HCT116 (cell line): ENCODE measurements around the gene ASXL2. TPM values are rescaled to one million over a fixed set of nuclear protein-coding genes. Genes with fewer than 3 reads are reported as not detected.

ENCODE experiments used
- ATAC-seq: fragments of 200-7000 bp; cut with Tn5 transposase; 2 replicates; pipeline ENCODE4 v1.9.1; 2020; ENCODE audit warnings: mild to moderate bottlenecking, moderate library complexity
- BruUV-seq: library from RNA; stranded (reverse); fragments of 400-500 nt; replicated peaks from 2 replicates; lab custom pipeline; 2021; lab: Mats Ljungman, UMichigan
- CTCF ChIA-PET: fragments of 300-600 bp; sonication (Branson Sonifier 250); formaldehyde crosslinking; loops from one replicate; lab custom pipeline; 2021; ENCODE audit warnings: antibody characterized with exemption; lab: Charles Lee
- POLR2A ChIA-PET: fragments of 300-600, 350-600 bp; sonication (Branson Sonifier 250); formaldehyde crosslinking; loops from one replicate; lab custom pipeline; 2021; ENCODE audit warnings: antibody characterized with exemption; lab: Charles Lee
- RAD21 ChIA-PET, 2 experiments: fragments of 300-600 bp; sonication (Branson Sonifier 250); formaldehyde crosslinking; loops; one replicate each; lab custom pipeline; 2023; ENCODE audit warnings: low total read pairs in 2 of 2; ENCODE audit not compliant: uncharacterized antibody in 2 of 2, unreplicated experiment in 2 of 2, low non-redundant PET in 1 of 2; lab: Charles Lee
- DNase-seq: peaks from one replicate; pipeline ENCODE4 v3.0.0-alpha.2; 2010; ENCODE audit warnings: low read depth, low spot score
- H2AFZ ChIP-seq: fragments of 200-600 bp; shearing (Covaris generic), sonication (generic); 2 replicates; pipeline ENCODE4 v1.6.1; 2017; ENCODE audit warnings: low read depth, mixed run types, mixed read lengths, antibody characterized with exemption, low read length; ENCODE audit not compliant: poor library complexity, severe bottlenecking
- H3K27ac ChIP-seq: 2 replicates; pipeline ENCODE4 v1.5.1; 2012; ENCODE audit warnings: low read depth, low read length
- H3K27me3 ChIP-seq: fragments of 200-600 bp; sonication (generic); 2 replicates; pipeline ENCODE4 v1.6.1; 2016; ENCODE audit warnings: mixed run types, low read length, mixed read lengths; ENCODE audit not compliant: insufficient read depth
- H3K36me3 ChIP-seq, 2 experiments: fragments of 200-500 bp in 1 of 2; fragments of 200-600 bp in 1 of 2; sonication (Bioruptor generic) in 1 of 2; sonication (generic) in 1 of 2; 2 replicates each; pipeline versions ENCODE4 v1.5.1 to v1.6.1; 2014 to 2016; ENCODE audit warnings: low read length in 2 of 2, inconsistent platforms in 1 of 2, mixed read lengths in 1 of 2, mixed run types in 1 of 2; ENCODE audit not compliant: insufficient read depth in 2 of 2, control insufficient read depth in 1 of 2
- H3K4me1 ChIP-seq, 2 experiments: fragments of 200-600 bp in 1 of 2; sonication (generic) in 1 of 2; 2 replicates each; pipeline versions ENCODE4 v1.5.1 to v1.6.1; 2012 to 2017; ENCODE audit warnings: low read length in 2 of 2, inconsistent platforms in 1 of 2, mild to moderate bottlenecking in 1 of 2, mixed read lengths in 1 of 2, mixed run types in 1 of 2, moderate library complexity in 1 of 2; ENCODE audit not compliant: insufficient read depth in 2 of 2, control insufficient read depth in 1 of 2
- H3K4me2 ChIP-seq: fragments of 200-600 bp; sonication (generic); 2 replicates; pipeline ENCODE4 v1.6.1; 2017; ENCODE audit warnings: mixed run types, low read length, mixed read lengths
- H3K4me3 ChIP-seq, 2 experiments: fragments of 200-600 bp in 1 of 2; sonication (generic) in 1 of 2; replicated peaks in 1 of 2; 2 replicates each; pipeline ENCODE4 v1.5.1; 2011 to 2016; ENCODE audit warnings: low read length in 2 of 2, control low read depth in 1 of 2, low read depth in 1 of 2, mild to moderate bottlenecking in 1 of 2, mixed read lengths in 1 of 2, mixed run types in 1 of 2
- H3K79me2 ChIP-seq: fragments of 200-600 bp; sonication (generic); 2 replicates; pipeline ENCODE4 v1.6.1; 2017; ENCODE audit warnings: mild to moderate bottlenecking, mixed run types, low read length, moderate library complexity, mixed read lengths; ENCODE audit not compliant: insufficient read depth
- H3K9ac ChIP-seq: fragments of 200-600 bp; sonication (generic); 2 replicates; pipeline ENCODE4 v1.6.1; 2016; ENCODE audit warnings: low read length, mixed read lengths
- H3K9me2 ChIP-seq: fragments of 200-600 bp; sonication (generic), shearing (Covaris generic); 2 replicates; pipeline ENCODE4 v1.6.1; 2017; ENCODE audit warnings: mixed run types, mild to moderate bottlenecking, moderate library complexity; ENCODE audit not compliant: insufficient read depth
- H3K9me3 ChIP-seq, 2 experiments: fragments of 200-500 bp in 1 of 2; fragments of 200-600 bp in 1 of 2; sonication (Bioruptor generic) in 1 of 2; sonication (generic) in 1 of 2; 2 replicates each; pipeline ENCODE4 v1.6.1; 2014 to 2017; ENCODE audit warnings: low read length in 2 of 2, mixed read lengths in 2 of 2, inconsistent platforms in 1 of 2, low read depth in 1 of 2, mild to moderate bottlenecking in 1 of 2, mixed run types in 1 of 2, moderate library complexity in 1 of 2; ENCODE audit not compliant: control insufficient read depth in 1 of 2, insufficient read depth in 1 of 2
- H4K20me1 ChIP-seq: fragments of 200-600 bp; sonication (generic), shearing (Covaris generic); 2 replicates; pipeline ENCODE4 v1.6.1; 2017; ENCODE audit warnings: mixed run types, mild to moderate bottlenecking, moderate library complexity; ENCODE audit not compliant: insufficient read depth
- CEBPB ChIP-seq: IDR thresholded peaks from 2 replicates; pipeline ENCODE4 v1.6.1; 2012; ENCODE audit warnings: low read depth
- CTCF ChIP-seq, 3 experiments: fragments of 200-600 bp in 1 of 3; sonication (generic) in 1 of 3; IDR thresholded peaks in 2 of 3; conservative IDR thresholded peaks in 1 of 3; 2 replicates each; pipeline ENCODE4 v1.5.1; 2012 to 2017; ENCODE audit warnings: low read depth in 2 of 3, low read length in 2 of 3, antibody characterized with exemption in 1 of 3, borderline replicate concordance in 1 of 3, control low read depth in 1 of 3, mild to moderate bottlenecking in 1 of 3, mixed read lengths in 1 of 3, mixed run types in 1 of 3, moderate library complexity in 1 of 3; ENCODE audit not compliant: insufficient read depth in 1 of 3
- EGR1 ChIP-seq: IDR thresholded peaks from 2 replicates; pipeline ENCODE4 v1.6.1; 2012; ENCODE audit warnings: low read depth
- ELF1 ChIP-seq: IDR thresholded peaks from 2 replicates; pipeline ENCODE4 v1.6.1; 2012; ENCODE audit warnings: low read depth, borderline replicate concordance
- EZH2 ChIP-seq: fragments of 200-600 bp; sonication (generic); IDR thresholded peaks from 2 replicates; pipeline ENCODE4 v1.6.1; 2017; ENCODE audit warnings: antibody characterized with exemption, mixed run types
- EZH2phosphoT487 ChIP-seq: fragments of 200-600 bp; IDR thresholded peaks from 2 replicates; pipeline ENCODE4 v1.6.1; 2018; ENCODE audit warnings: antibody characterized with exemption, borderline replicate concordance
- FOSL1 ChIP-seq: IDR thresholded peaks from 2 replicates; pipeline ENCODE4 v1.6.1; 2012; ENCODE audit warnings: low read depth
- POLR2A ChIP-seq: IDR thresholded peaks from 2 replicates; pipeline ENCODE4 v1.7.0; 2011; ENCODE audit warnings: borderline replicate concordance; ENCODE audit not compliant: insufficient read depth, insufficient read length; ENCODE audit errors: extremely low read depth
- REST ChIP-seq: IDR thresholded peaks from 2 replicates; pipeline ENCODE4 v1.6.1; 2012; ENCODE audit warnings: low read depth
- SP1 ChIP-seq: IDR thresholded peaks from 2 replicates; pipeline ENCODE4 v1.6.1; 2012; ENCODE audit warnings: low read depth
- TCF7L2 ChIP-seq: IDR thresholded peaks from 2 replicates; pipeline ENCODE4 v1.7.0; 2011; ENCODE audit warnings: borderline replicate concordance, inconsistent platforms; ENCODE audit not compliant: insufficient read depth, insufficient read length; ENCODE audit errors: extremely low read depth
- ZBTB33 ChIP-seq: IDR thresholded peaks from 2 replicates; pipeline ENCODE4 v1.6.1; 2011; ENCODE audit warnings: mild to moderate bottlenecking, low read length, moderate library complexity; ENCODE audit not compliant: insufficient replicate concordance; ENCODE audit errors: extremely low read depth
- ZFX ChIP-seq: fragments of 450-650 bp; IDR thresholded peaks from 2 replicates; pipeline ENCODE4 v1.6.1; 2017
- intact Hi-C: fragments of 100-400 bp; cut with micrococcal nuclease; formaldehyde crosslinking; loops from 2 replicates; pipeline ENCODE4 v1.10.0; 2022
- total RNA-seq: library from RNA; stranded (reverse); gene quantifications from one replicate; pipeline ENCODE4 v1.2.1, GENCODE V29; 2021; ENCODE audit not compliant: unreplicated experiment

ASXL2 gene
- total RNA-seq, 1 experiment from 2014 or later: 29.2 TPM

DNA sequence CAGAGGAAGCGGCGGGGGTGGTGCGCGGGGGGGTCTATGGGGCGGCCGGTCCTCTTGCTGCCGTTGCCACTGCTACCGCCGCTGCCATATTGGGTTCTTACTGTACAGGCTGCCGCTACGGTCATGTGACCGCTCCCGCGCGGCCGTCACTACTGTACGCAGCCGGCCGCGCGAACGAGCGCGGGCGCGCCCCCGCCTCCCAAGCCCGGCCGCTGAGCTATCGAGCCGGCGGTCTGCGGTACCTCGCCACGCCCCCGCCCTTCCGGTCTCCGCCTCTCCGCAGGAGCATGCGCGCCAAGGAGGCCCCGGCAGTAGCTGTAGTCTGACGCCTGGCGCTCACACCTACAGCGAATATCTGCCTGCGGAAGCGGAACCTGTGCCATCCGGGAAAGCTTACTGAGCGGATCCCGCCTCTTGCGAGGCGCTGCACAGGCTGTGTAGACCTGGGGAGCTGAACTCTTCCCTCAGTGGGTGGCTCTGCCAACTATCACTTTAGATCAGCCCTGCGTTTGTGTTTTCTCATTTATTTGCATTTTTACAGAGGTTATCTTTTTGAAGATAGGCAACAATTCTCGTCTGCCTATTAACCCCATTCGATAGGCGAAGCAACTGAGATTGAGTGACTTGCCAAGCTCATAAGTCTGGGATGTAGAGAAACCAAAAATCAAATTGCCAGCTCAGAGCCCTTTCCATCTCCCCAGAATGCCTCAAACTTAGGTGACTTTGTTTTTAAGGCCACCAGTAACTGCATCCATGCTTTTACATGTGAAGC, at the start of gene ASXL2 (continued):
- TF ChIP-seq REST: no peak
- TF ChIP-seq CTCF (IDR thresholded peaks at IDR 0.05 in 2 of 3, conservative IDR thresholded peaks at IDR 0.05 in 1 of 3; ENCODE audit: borderline replicate concordance in 1 of 3, insufficient read depth in 1 of 3, low read depth in 2 of 3, low read length in 2 of 3): no peak
- no peak for TF ChIP-seq ZFX

DNA sequence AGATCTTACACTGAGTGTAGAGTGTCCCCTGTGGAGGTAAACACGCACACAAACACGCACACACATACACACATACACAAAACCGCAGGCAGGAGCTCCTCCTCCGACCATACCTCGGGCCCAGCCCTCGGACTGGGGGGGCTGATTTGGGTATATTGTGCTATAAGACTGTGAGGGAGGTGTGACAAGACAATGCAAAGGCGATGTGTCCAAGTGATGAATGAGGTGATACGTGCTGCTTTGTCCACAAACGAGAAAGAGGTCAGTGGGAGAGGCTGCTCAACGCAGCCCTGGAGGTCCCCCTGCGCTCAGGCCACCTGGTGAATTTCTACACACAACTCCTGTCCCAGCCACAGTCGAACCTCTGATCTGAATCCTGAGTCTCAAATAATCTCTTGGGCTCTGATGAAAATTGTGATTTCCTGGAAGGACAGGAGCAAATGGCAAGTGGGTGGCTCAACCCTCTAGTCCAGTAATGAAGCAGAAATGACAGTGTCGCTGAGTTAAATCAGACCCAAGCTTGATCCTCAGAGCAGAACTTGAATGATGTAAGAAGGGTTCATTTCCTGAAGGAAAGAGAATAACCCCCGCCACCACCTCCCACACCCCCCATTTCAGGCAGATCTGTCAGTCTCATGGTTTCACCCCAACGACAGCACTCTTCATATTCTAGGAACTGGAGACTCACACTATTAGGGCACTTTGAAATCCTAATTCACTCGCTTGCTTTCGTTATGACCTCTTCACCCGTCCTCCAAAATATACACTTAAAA, 48.9 kb upstream of the ASXL2 start:
- H3K9ac ChIP-seq: no peak overlapping the region
- no TSS peak for BruUV-seq
- no peaks in the 10 kb centered on the region for H3K4me1 ChIP-seq
- H3K79me2 ChIP-seq: no peaks in the 10 kb centered on the region
- H3K27me3 ChIP-seq: no peaks in the 10 kb centered on the region
- no peak overlapping the region for H3K27ac ChIP-seq
- H3K9me3 ChIP-seq: no peaks in the 10 kb centered on the region
- intact Hi-C loops: no loop called here
- H3K36me3 ChIP-seq: no peaks in the 10 kb centered on the region
- no peak overlapping the region for H3K4me3 ChIP-seq
- ChIA-PET POLR2A (no interaction called here), CTCF (no interaction called here), RAD21 (no interaction called here)
- ATAC-seq (no peak), DNase-seq (no peak)
- no peak overlapping the region for H3K4me2 ChIP-seq
- no peaks in the 10 kb centered on the region for H4K20me1 ChIP-seq
- no peak overlapping the region for H2AFZ ChIP-seq
- no peaks in the 10 kb centered on the region for H3K9me2 ChIP-seq
- TF ChIP-seq CEBPB (no peak), ELF1 (no peak), FOSL1 (no peak), EGR1 (no peak), ZBTB33 (no peak), EZH2 (no peak), EZH2phosphoT487 (no peak), POLR2A (no peak), ZFX (no peak), SP1 (no peak), TCF7L2 (no peak)
